Measurements from ENCODE around the gene KBTBD4. TPM values are rescaled to one million over a fixed set of nuclear protein-coding genes. Genes with fewer than 3 reads are reported as not detected.

Gene KBTBD4
- total and polyA plus RNA-seq, 2 of the 13 experiments (the other 11 are each of a cell fraction or from before 2014, with no cell fraction given) = 8.5 to 12.8 TPM

DNA sequence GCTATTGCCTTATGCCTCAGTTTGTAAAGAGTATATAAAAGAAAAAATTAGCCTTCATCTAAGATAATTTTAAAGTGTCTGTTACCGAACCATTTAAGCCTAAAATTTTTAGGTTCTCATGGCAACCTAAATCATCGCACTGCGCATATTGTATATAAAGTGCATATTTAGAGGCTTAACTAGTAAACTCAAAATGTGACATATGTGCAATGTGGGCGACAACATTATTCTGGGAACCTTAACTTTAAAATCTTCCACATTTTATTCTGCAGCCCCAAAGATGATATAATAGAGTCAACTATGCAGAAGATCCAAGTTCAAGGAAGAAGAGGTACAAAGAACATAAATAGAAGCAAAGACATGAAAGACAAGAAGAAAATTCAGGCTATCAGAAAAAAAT, 48.8 kb downstream of the KBTBD4 start:
- POLR2A ChIA-PET = interaction anchor here (1.5 kb wide), 1 partner anchor 35 kb away, joined by 3 read pairs; the partner anchor contains the start of gene PTPMT1
- ATAC-seq = no peak

More for the DNA sequence above, 48.8 kb downstream of the KBTBD4 start:
- DNase-seq (ENCODE audit: low spot score) (no peak), FAIRE-seq (no peak)
- CTCF ChIA-PET (ENCODE audit: low intra/inter-chr PET ratio, low total read pairs) = no interaction called here
- Histone ChIP-seq H3K9me3 (ENCODE audit: low read length) (no peaks in the 10 kb centered on the region), H4K20me1 (ENCODE audit: insufficient read depth, low read length) (peaks cover 66% of the 10 kb centered on the region), H3K79me2 (ENCODE audit: insufficient read depth, low read length) (peaks cover 96% of the 10 kb centered on the region), H3K27ac (ENCODE audit: extremely low read length, insufficient read depth, low read length) (no peak overlapping the region), H3K4me1 (ENCODE audit: insufficient read depth, low read length) (peaks cover 71% of the 10 kb centered on the region), H2AFZ (ENCODE audit: low read length) (no peak overlapping the region), H3K36me3 (replicated peaks in 1 of 2; ENCODE audit: control insufficient read depth in 1 of 2, insufficient read depth in 2 of 2, low read length in 2 of 2) (0 out of 5 replicates have a peak, but pooled peaks cover 2 to 3% of the 10 kb centered on the region in 2 experiments), H3K4me2 (ENCODE audit: low read depth, low read length) (no peak overlapping the region), H3K27me3 (ENCODE audit: control insufficient read depth in 1 of 2, insufficient read depth in 2 of 2, low read length in 2 of 2) (no peaks in the 10 kb centered on the region), H3K9ac (ENCODE audit: insufficient read depth, low read depth, low read length) (no peak overlapping the region), H3K4me3 (replicated peaks in 1 of 3; ENCODE audit: insufficient read depth in 1 of 3, low read depth in 2 of 3, low read length in 3 of 3) (no peak overlapping the region)
- intact Hi-C loops (cut with micrococcal nuclease; ENCODE audit: unreplicated experiment) = no loop called here
- 92% methylated on average over 4 of the region's 4 CpGs for WGBS (ENCODE audit: low lambda C conversion rate)
- BruUV-seq (replicated peaks) = no TSS peak
- in situ Hi-C loops (cut with HindIII; ENCODE audit: extremely low pct_ligation_motif_present, low pct_unique_long_range_greater_than_20kb) = no loop called here
- TF ChIP-seq ZNF878 (CRISPR knock-in tag; IDR thresholded peaks at IDR 0.05) (no peak), NR2C2 (CRISPR knock-in tag; IDR thresholded peaks at IDR 0.05; ENCODE audit: borderline replicate concordance) (no peak), GATAD2A (CRISPR knock-in tag; IDR thresholded peaks at IDR 0.05) (no peak), TEAD2 (CRISPR knock-in tag; IDR thresholded peaks at IDR 0.05) (no peak), NR2F6 (IDR thresholded peaks at IDR 0.05) (no peak), NR2F6 (CRISPR knock-in tag; IDR thresholded peaks at IDR 0.05) (no peak)
- TF ChIP-seq, protein P1, sequence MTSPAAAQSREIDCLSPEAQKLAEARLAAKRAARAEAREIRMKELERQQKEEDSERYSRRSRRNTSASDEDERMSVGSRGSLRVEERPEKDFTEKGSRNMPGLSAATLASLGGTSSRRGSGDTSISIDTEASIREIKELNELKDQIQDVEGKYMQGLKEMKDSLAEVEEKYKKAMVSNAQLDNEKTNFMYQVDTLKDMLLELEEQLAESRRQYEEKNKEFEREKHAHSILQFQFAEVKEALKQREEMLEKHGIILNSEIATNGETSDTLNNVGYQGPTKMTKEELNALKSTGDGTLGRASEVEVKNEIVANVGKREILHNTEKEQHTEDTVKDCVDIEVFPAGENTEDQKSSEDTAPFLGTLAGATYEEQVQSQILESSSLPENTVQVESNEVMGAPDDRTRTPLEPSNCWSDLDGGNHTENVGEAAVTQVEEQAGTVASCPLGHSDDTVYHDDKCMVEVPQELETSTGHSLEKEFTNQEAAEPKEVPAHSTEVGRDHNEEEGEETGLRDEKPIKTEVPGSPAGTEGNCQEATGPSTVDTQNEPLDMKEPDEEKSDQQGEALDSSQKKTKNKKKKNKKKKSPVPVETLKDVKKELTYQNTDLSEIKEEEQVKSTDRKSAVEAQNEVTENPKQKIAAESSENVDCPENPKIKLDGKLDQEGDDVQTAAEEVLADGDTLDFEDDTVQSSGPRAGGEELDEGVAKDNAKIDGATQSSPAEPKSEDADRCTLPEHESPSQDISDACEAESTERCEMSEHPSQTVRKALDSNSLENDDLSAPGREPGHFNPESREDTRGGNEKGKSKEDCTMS (CRISPR knock-in tag; conservative IDR thresholded peaks at IDR 0.05) = no peak
- TF ChIP-seq, protein P2, sequence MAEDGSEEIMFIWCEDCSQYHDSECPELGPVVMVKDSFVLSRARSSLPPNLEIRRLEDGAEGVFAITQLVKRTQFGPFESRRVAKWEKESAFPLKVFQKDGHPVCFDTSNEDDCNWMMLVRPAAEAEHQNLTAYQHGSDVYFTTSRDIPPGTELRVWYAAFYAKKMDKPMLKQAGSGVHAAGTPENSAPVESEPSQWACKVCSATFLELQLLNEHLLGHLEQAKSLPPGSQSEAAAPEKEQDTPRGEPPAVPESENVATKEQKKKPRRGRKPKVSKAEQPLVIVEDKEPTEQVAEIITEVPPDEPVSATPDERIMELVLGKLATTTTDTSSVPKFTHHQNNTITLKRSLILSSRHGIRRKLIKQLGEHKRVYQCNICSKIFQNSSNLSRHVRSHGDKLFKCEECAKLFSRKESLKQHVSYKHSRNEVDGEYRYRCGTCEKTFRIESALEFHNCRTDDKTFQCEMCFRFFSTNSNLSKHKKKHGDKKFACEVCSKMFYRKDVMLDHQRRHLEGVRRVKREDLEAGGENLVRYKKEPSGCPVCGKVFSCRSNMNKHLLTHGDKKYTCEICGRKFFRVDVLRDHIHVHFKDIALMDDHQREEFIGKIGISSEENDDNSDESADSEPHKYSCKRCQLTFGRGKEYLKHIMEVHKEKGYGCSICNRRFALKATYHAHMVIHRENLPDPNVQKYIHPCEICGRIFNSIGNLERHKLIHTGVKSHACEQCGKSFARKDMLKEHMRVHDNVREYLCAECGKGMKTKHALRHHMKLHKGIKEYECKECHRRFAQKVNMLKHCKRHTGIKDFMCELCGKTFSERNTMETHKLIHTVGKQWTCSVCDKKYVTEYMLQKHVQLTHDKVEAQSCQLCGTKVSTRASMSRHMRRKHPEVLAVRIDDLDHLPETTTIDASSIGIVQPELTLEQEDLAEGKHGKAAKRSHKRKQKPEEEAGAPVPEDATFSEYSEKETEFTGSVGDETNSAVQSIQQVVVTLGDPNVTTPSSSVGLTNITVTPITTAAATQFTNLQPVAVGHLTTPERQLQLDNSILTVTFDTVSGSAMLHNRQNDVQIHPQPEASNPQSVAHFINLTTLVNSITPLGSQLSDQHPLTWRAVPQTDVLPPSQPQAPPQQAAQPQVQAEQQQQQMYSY (CRISPR knock-in tag; IDR thresholded peaks at IDR 0.05) = no peak
- TF ChIP-seq, protein P3, sequence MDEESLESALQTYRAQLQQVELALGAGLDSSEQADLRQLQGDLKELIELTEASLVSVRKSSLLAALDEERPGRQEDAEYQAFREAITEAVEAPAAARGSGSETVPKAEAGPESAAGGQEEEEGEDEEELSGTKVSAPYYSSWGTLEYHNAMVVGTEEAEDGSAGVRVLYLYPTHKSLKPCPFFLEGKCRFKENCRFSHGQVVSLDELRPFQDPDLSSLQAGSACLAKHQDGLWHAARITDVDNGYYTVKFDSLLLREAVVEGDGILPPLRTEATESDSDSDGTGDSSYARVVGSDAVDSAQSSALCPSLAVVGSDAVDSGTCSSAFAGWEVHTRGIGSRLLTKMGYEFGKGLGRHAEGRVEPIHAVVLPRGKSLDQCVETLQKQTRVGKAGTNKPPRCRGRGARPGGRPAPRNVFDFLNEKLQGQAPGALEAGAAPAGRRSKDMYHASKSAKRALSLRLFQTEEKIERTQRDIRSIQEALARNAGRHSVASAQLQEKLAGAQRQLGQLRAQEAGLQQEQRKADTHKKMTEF (CRISPR knock-in tag; IDR thresholded peaks at IDR 0.05) = no peak
